Mesendoderm (in vitro differentiated cells): ENCODE measurements around the gene CAPZB.
A peak's percentile ranks its signal among the peaks of the same experiment; 100 is the strongest.

Experiments
- DNase-seq: peaks from one replicate; pipeline ENCODE4 v3.0.0; 2013
- H2AK5ac ChIP-seq: 2 replicates; pipeline ENCODE4 v1.6.1; 2013; ENCODE audit warnings: low read length, inconsistent platforms
- H2BK120ac ChIP-seq: 2 replicates; pipeline ENCODE4 v1.6.1; 2013; ENCODE audit warnings: low read depth, mild to moderate bottlenecking, low read length, moderate library complexity, mixed read lengths
- H2BK15ac ChIP-seq: replicated peaks from 2 replicates; pipeline ENCODE4 v1.6.1; 2013; ENCODE audit warnings: low read depth, mild to moderate bottlenecking, moderate library complexity
- H2BK5ac ChIP-seq: 2 replicates; pipeline ENCODE4 v1.6.1; 2013; ENCODE audit warnings: low read length, inconsistent platforms
- H3K18ac ChIP-seq: 2 replicates; pipeline ENCODE4 v1.6.1; 2013; ENCODE audit warnings: mild to moderate bottlenecking, low read length, mixed read lengths
- H3K23ac ChIP-seq: one replicate; pipeline ENCODE4 v1.6.1; 2013; ENCODE audit warnings: low read length
- H3K27ac ChIP-seq: 2 replicates; pipeline ENCODE4 v1.5.1; 2013; ENCODE audit warnings: low read depth, mild to moderate bottlenecking, inconsistent platforms, low read length, moderate library complexity
- H3K27me3 ChIP-seq: 2 replicates; pipeline ENCODE4 v1.6.1; 2013; ENCODE audit warnings: low read length, control low read depth, mild to moderate bottlenecking, inconsistent platforms; ENCODE audit not compliant: insufficient read depth, poor library complexity
- H3K36me3 ChIP-seq: 2 replicates; pipeline ENCODE4 v1.6.1; 2013; ENCODE audit warnings: low read length, inconsistent platforms; ENCODE audit not compliant: control insufficient read depth, insufficient read depth
- H3K4ac ChIP-seq: one replicate; pipeline ENCODE4 v1.6.1; 2013; ENCODE audit warnings: low read depth, mild to moderate bottlenecking, low read length, moderate library complexity
- H3K4me1 ChIP-seq: 2 replicates; pipeline ENCODE4 v1.6.1; 2013; ENCODE audit warnings: low read depth, low read length, inconsistent platforms; ENCODE audit not compliant: control insufficient read depth
- H3K4me2 ChIP-seq: 2 replicates; pipeline ENCODE4 v1.6.1; 2013; ENCODE audit warnings: low read length
- H3K4me3 ChIP-seq: 2 replicates; pipeline ENCODE4 v1.5.1; 2013; ENCODE audit warnings: mild to moderate bottlenecking, low read length
- H3K56ac ChIP-seq: one replicate; pipeline ENCODE4 v1.6.1; 2013; ENCODE audit warnings: low read length
- H3K79me1 ChIP-seq: 2 replicates; pipeline ENCODE4 v1.6.1; 2013; ENCODE audit warnings: low read length, inconsistent platforms
- H3K79me2 ChIP-seq: 2 replicates; pipeline ENCODE4 v1.6.1; 2013; ENCODE audit warnings: mild to moderate bottlenecking, low read length; ENCODE audit not compliant: control insufficient read depth, insufficient read depth
- H3K9ac ChIP-seq: 2 replicates; pipeline ENCODE4 v1.6.1; 2013; ENCODE audit warnings: low read length, inconsistent platforms
- H4K5ac ChIP-seq: one replicate; pipeline ENCODE4 v1.6.1; 2013; ENCODE audit warnings: low read length
- H4K8ac ChIP-seq: one replicate; pipeline ENCODE4 v1.6.1; 2013; ENCODE audit warnings: low read depth, mild to moderate bottlenecking, control low read depth, low read length, moderate library complexity
- WGBS: extraction: QIAGEN DNeasy Blood & Tissue Kit; methylation state at CpG from one replicate; pipeline ENCODE4 v1.1.7; 2013; ENCODE audit warnings: low lambda C conversion rate, missing lambda C conversion rate; ENCODE audit not compliant: insufficient coverage; ENCODE audit errors: extremely low coverage; 5-methylcytosine and 5-hydroxymethylcytosine counted together

The CAPZB gene

DNA sequence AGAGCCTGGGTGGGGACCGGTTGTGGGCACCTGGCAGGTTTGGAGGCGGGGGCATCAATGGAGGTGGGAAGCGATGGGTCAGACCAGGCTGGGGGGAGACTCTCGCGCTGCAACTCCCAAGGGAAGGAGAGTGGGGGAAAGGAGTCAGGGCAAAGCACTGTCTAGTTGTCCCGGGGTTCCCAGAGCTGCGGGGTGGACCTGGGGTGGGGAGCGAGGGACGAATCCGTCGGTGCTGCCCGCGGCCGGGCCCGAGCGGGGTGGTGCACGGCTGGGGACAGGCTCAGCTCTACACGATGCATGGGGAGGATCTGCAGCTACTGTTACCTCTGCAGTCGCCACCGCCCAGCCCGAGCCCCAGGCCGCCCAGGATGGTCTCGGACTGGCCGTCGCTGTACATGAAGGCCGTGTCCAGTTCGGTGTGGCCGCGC, 173.8 kb downstream of the CAPZB start:
- no peak overlapping the region for H2BK15ac ChIP-seq
- H3K27me3 ChIP-seq = no peaks in the 10 kb centered on the region
- peak overlapping the region; percentile 96 for H3K9ac ChIP-seq
- no peak for DNase-seq
- no peak overlapping the region for H4K8ac ChIP-seq
- H3K27ac ChIP-seq = peak overlapping the region; percentile 10
- H3K4me3 ChIP-seq = peak overlapping the region; percentile 73
- no peaks in the 10 kb centered on the region for H3K36me3 ChIP-seq
- H2AK5ac ChIP-seq = no peak overlapping the region
- no peak overlapping the region for H2BK5ac ChIP-seq
- H3K18ac ChIP-seq = peak overlapping the region; percentile 53
- H3K56ac ChIP-seq = peak overlapping the region; percentile 95
- peak overlapping the region; percentile 17 for H3K4ac ChIP-seq
- H3K23ac ChIP-seq = peak overlapping the region; percentile 100
- H3K4me2 ChIP-seq = peak overlapping the region; percentile 90
- no peak overlapping the region for H2BK120ac ChIP-seq
- peaks cover 16% of the 10 kb centered on the region for H3K79me1 ChIP-seq
- peaks cover 5% of the 10 kb centered on the region for H3K4me1 ChIP-seq
- no peak overlapping the region for H4K5ac ChIP-seq
- no peaks in the 10 kb centered on the region for H3K79me2 ChIP-seq
- WGBS = no CpG with 5 or more reads among the region's 29 CpGs

DNA sequence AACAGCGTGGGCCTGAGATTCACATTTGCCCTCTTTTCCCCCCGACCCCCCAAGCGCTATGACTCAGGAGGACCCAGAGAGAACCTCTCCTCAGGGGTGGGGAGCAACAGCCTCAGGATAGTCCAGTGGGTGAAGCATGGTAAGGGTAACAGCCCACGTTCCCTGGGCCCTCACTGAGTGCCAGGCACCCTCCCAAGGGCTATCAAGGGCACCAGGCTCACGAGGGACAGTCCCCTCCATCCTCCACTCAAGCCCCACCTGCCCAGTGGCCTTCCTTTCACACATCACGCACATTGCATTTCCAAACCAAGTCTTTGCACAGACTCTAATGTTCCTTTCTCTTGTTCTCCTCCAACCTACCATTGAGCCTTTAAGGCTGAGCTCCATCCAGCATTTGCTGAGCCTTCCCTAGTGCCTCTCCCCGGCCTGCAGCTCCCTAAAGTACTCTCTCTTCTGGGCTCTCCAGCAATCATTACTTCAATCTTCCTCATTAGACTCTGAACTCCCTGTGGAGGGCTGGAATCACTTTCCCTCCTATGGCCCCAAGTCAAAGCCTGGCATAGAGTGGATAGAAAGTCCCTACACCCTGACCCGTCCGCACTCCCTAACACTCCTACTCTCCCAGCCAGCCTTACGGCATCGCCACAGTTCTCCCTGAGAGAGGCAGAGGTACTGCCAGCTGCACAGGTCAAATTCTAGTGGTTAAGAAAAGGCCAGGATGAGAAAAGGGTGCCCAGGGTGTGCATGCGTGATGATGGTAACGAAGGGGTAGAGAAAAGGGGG, 174.4 kb downstream of the CAPZB start:
- Histone ChIP-seq H2BK15ac (no peak overlapping the region), H2AK5ac (no peak overlapping the region), H3K9ac (peak overlapping the region; percentile 96), H3K4me3 (peak overlapping the region; percentile 73), H3K27ac (no peak overlapping the region), H2BK5ac (no peak overlapping the region), H3K79me1 (peaks cover 16% of the 10 kb centered on the region), H4K8ac (no peak overlapping the region), H3K18ac (no peak overlapping the region), H4K5ac (no peak overlapping the region), H3K4me1 (peaks cover 5% of the 10 kb centered on the region), H3K36me3 (no peaks in the 10 kb centered on the region), H3K79me2 (no peaks in the 10 kb centered on the region), H3K27me3 (no peaks in the 10 kb centered on the region), H2BK120ac (no peak overlapping the region), H3K56ac (peak overlapping the region; percentile 95), H3K23ac (no peak overlapping the region), H3K4ac (no peak overlapping the region), H3K4me2 (peak overlapping the region; percentile 90)
- DNase-seq = no peak
- no CpG with 5 or more reads among the region's 13 CpGs for WGBS

DNA sequence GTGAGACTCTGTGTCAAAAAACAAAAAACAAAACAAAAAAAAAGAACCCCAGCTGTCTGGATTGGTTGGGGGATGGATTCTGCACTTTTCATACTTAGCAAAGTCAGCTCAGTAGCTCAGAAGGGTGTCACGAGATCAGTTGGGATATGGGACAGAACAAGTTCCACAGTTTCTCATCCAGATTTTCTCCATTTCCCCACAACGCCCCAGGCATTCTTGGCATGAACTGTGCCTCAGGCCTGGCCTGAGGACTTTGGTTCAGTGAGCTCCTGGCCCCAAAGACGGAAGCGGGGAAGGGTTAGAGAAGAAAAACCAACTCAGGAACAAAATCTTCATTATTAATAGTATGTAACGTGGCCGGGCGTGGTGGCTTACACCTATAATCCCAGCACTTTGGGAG, 175.3 kb downstream of the CAPZB start:
- Histone ChIP-seq H3K4me3 (no peak overlapping the region), H3K79me2 (no peaks in the 10 kb centered on the region), H3K4me1 (peaks cover 5% of the 10 kb centered on the region), H3K27ac (no peak overlapping the region), H2AK5ac (no peak overlapping the region), H3K9ac (no peak overlapping the region), H3K18ac (no peak overlapping the region), H2BK5ac (no peak overlapping the region), H2BK120ac (no peak overlapping the region), H3K27me3 (no peaks in the 10 kb centered on the region), H3K36me3 (no peaks in the 10 kb centered on the region), H2BK15ac (no peak overlapping the region), H3K4me2 (no peak overlapping the region), H4K5ac (no peak overlapping the region), H4K8ac (no peak overlapping the region), H3K56ac (no peak overlapping the region), H3K4ac (no peak overlapping the region), H3K79me1 (peaks cover 16% of the 10 kb centered on the region), H3K23ac (no peak overlapping the region)
- no peak for DNase-seq
- no CpG with 5 or more reads among the region's 7 CpGs for WGBS

DNA sequence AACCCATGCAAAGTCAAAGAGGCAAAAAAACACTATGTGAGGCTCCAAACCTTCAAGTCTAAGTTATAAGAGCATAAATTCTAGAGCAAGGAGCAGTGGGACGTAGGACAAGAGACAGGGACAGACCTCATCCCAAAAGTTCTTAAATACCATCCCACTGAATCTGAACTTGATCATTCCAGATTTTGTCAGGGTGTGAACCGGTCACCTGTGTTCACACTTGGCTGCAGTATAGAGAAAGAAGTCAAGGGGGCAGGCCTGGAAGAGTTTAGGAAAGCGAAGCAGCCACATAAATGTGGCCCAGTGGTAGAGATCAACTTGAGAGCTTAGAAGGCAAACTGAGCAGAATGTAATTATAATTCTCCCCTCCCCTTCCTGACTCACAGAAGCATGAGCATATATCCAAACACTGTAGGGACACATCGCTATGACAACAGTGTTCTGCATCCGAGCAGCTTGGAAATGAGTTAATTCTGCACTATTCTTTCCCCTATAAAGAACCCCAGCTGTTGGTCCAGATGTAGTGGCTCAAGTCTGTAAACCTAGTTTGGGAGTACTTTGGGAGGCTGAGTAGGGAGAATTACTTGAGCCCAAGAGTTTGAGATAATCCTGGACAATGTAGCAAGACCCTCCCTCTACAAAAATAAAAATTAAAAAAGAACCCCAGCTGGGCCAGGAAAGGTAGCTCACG, 176.1 kb downstream of the CAPZB start:
- Histone ChIP-seq H4K5ac (no peak overlapping the region), H3K56ac (no peak overlapping the region), H4K8ac (no peak overlapping the region), H3K36me3 (no peaks in the 10 kb centered on the region), H3K4me2 (no peak overlapping the region), H3K4me3 (no peak overlapping the region), H3K4ac (no peak overlapping the region), H3K23ac (no peak overlapping the region), H3K18ac (no peak overlapping the region), H3K27me3 (no peaks in the 10 kb centered on the region), H3K9ac (no peak overlapping the region), H2BK5ac (no peak overlapping the region), H3K79me2 (no peaks in the 10 kb centered on the region), H3K79me1 (peaks cover 14% of the 10 kb centered on the region), H2BK120ac (no peak overlapping the region), H2AK5ac (no peak overlapping the region), H3K4me1 (peaks cover 5% of the 10 kb centered on the region), H2BK15ac (no peak overlapping the region), H3K27ac (no peak overlapping the region)
- DNase-seq = peak; percentile 15
- WGBS = no CpG with 5 or more reads among the region's 6 CpGs

DNA sequence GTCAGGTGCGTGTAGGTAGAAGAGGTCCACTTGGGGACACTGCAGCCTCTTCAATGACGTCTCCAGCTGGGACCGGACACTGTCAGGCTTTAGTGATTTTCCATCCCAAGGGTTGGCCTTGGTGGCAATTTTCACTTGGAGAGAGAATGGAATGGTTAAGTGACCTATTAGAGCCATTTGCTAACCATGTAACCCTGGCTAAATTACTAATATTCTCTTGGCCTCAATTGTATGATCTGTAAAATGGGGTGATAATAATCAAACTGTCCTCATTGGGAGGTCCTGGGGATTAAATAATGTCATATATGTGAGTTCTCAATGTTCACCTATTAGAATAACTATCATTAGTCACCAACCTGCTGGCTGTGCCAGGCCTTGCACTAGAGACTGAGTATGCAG, 176.8 kb downstream of the CAPZB start:
- no peaks in the 10 kb centered on the region for H3K27me3 ChIP-seq
- no peak overlapping the region for H4K8ac ChIP-seq
- H3K23ac ChIP-seq = no peak overlapping the region
- H3K27ac ChIP-seq = no peak overlapping the region
- peaks cover 10% of the 10 kb centered on the region for H3K79me1 ChIP-seq
- no peak overlapping the region for H3K4ac ChIP-seq
- H2BK15ac ChIP-seq = no peak overlapping the region
- no peak overlapping the region for H3K4me3 ChIP-seq
- no peak overlapping the region for H3K4me2 ChIP-seq
- H4K5ac ChIP-seq = no peak overlapping the region
- H3K4me1 ChIP-seq = peaks cover 5% of the 10 kb centered on the region
- H3K18ac ChIP-seq = no peak overlapping the region
- no peak overlapping the region for H3K56ac ChIP-seq
- H2BK120ac ChIP-seq = no peak overlapping the region
- H3K36me3 ChIP-seq = no peaks in the 10 kb centered on the region
- no peaks in the 10 kb centered on the region for H3K79me2 ChIP-seq
- no CpG with 5 or more reads among the region's 3 CpGs for WGBS
- H2AK5ac ChIP-seq = no peak overlapping the region
- no peak for DNase-seq
- H3K9ac ChIP-seq = no peak overlapping the region
- H2BK5ac ChIP-seq = no peak overlapping the region
